Keratinocyte (primary cell): ENCODE results near the gene QPCT. TPM values are rescaled to one million over a fixed set of nuclear protein-coding genes. Genes with fewer than 3 reads are reported as not detected.

ENCODE experiments used
- DNase-seq: peaks from one replicate; pipeline ENCODE4 v3.0.0-alpha.2; 2011; ENCODE audit warnings: low read depth, missing footprints, low spot score
- FAIRE-seq: peaks from 2 replicates; lab custom pipeline; 2011; peaks lifted over from hg19 to GRCh38; lab: Jason Lieb, UNC
- H2AFZ ChIP-seq: 2 replicates; pipeline ENCODE4 v1.6.0; 2012; ENCODE audit warnings: low read length, control low read depth, inconsistent platforms; ENCODE audit not compliant: control insufficient read depth
- H3K27ac ChIP-seq: 2 replicates; pipeline ENCODE4 v1.5.1; 2011; ENCODE audit warnings: low read length; ENCODE audit not compliant: control insufficient read depth, insufficient read depth
- H3K27me3 ChIP-seq: 3 replicates; pipeline ENCODE4 v1.6.0; 2011; ENCODE audit warnings: low read length; ENCODE audit not compliant: control insufficient read depth, insufficient read depth; ENCODE audit errors: extremely low read depth
- H3K36me3 ChIP-seq, 2 experiments: 2 replicates in 1 of 2; 3 replicates in 1 of 2; pipeline ENCODE4 v1.5.1; 2011; ENCODE audit warnings: low read length in 2 of 2, mild to moderate bottlenecking in 1 of 2; ENCODE audit not compliant: control insufficient read depth in 2 of 2, insufficient read depth in 2 of 2; ENCODE audit errors: extremely low read depth in 1 of 2
- H3K4me1 ChIP-seq: 3 replicates; pipeline ENCODE4 v1.5.1; 2011; ENCODE audit warnings: low read length; ENCODE audit not compliant: control insufficient read depth, insufficient read depth; ENCODE audit errors: extremely low read depth
- H3K4me2 ChIP-seq: 3 replicates; pipeline ENCODE4 v1.6.0; 2011; ENCODE audit warnings: low read depth, low read length; ENCODE audit not compliant: control insufficient read depth, insufficient read depth; ENCODE audit errors: extremely low read depth
- H3K4me3 ChIP-seq, 3 experiments: fragments of 200-600 bp in 1 of 3; sonication (generic) in 1 of 3; 2 replicates in 2 of 3; 3 replicates in 1 of 3; pipeline ENCODE4 v1.5.1; 2011 to 2016; ENCODE audit warnings: low read length in 3 of 3, mild to moderate bottlenecking in 3 of 3, control low read depth in 2 of 3, inconsistent platforms in 1 of 3, low read depth in 1 of 3, mixed read lengths in 1 of 3, mixed run types in 1 of 3, moderate library complexity in 1 of 3; ENCODE audit not compliant: control insufficient read depth in 2 of 3, insufficient read depth in 2 of 3; ENCODE audit errors: extremely low read depth in 1 of 3
- H3K79me2 ChIP-seq: 2 replicates; pipeline ENCODE4 v1.6.0; 2012; ENCODE audit warnings: low read length; ENCODE audit not compliant: control insufficient read depth, insufficient read depth
- H3K9ac ChIP-seq: 3 replicates; pipeline ENCODE4 v1.6.0; 2011; ENCODE audit warnings: low read length; ENCODE audit not compliant: control insufficient read depth, insufficient read depth; ENCODE audit errors: extremely low read depth
- H3K9me1 ChIP-seq: 3 replicates; pipeline ENCODE4 v1.6.0; 2011; ENCODE audit warnings: low read length; ENCODE audit not compliant: control insufficient read depth, insufficient read depth; ENCODE audit errors: extremely low read depth
- H3K9me3 ChIP-seq: 2 replicates; pipeline ENCODE4 v1.5.1; 2012; ENCODE audit warnings: low read depth, low read length; ENCODE audit not compliant: control insufficient read depth
- H4K20me1 ChIP-seq: 3 replicates; pipeline ENCODE4 v1.6.0; 2011; ENCODE audit warnings: low read length; ENCODE audit not compliant: control insufficient read depth, insufficient read depth; ENCODE audit errors: extremely low read depth
- CTCF ChIP-seq, 3 experiments: IDR thresholded peaks in 1 of 3; conservative IDR thresholded peaks in 1 of 3; optimal IDR thresholded peaks in 1 of 3; 2 replicates in 2 of 3; 3 replicates in 1 of 3; pipeline versions ENCODE3 to v1.5.1; 2011; ENCODE audit warnings: low read length in 3 of 3, mild to moderate bottlenecking in 3 of 3, moderate library complexity in 2 of 3, control low read depth in 1 of 3, inconsistent platforms in 1 of 3; ENCODE audit not compliant: insufficient read depth in 2 of 3; ENCODE audit errors: extremely low read depth in 1 of 3
- EZH2 ChIP-seq: IDR thresholded peaks from one replicate; pipeline ENCODE4 v1.6.1; 2012; ENCODE audit warnings: inconsistent platforms, mild to moderate bottlenecking, low read length, moderate library complexity
- dilution Hi-C: fragments of 300-500 bp; cut with MboI; formaldehyde crosslinking; loops from one replicate; pipeline ENCODE4 v1.7.0; 2020; ENCODE audit warnings: low sequenced_read_pairs; ENCODE audit not compliant: extremely low pct_ligation_motif_present
- polyA plus RNA-seq, 5 experiments: library from polyadenylated mRNA; depleted of rRNA in 3 of 5; stranded (reverse) in 3 of 5; stranded (forward) in 1 of 5; unstranded in 1 of 5; fragments of >200 nt; gene quantifications; 1 replicate in 1 of 5; 2 replicates in 3 of 5; 3 replicates in 1 of 5; pipeline versions ENCODE4 v1.2.1 to v1.2.3, GENCODE V29; 2011 to 2012; ENCODE audit warnings: missing spikeins in 2 of 5, low read depth in 1 of 5, low replicate concordance in 1 of 5

QPCT gene
- polyA plus RNA-seq, 1 donor (not counting 4 experiments of a cell fraction or from before 2014, with no cell fraction given) = 11.6 TPM

- no peak overlapping the region for H3K4me2 ChIP-seq
- no peaks in the 10 kb centered on the region for H3K9me3 ChIP-seq
- no peaks in the 10 kb centered on the region for H3K36me3 ChIP-seq
- H3K4me3 ChIP-seq = no peak overlapping the region
- H3K79me2 ChIP-seq = no peaks in the 10 kb centered on the region
- H3K9me1 ChIP-seq = no peaks in the 10 kb centered on the region
- no peaks in the 10 kb centered on the region for H3K4me1 ChIP-seq
- TF ChIP-seq EZH2 (no peak), CTCF (optimal IDR thresholded peaks at IDR 0.05 in 1 of 3, IDR thresholded peaks at IDR 0.05 in 1 of 3, conservative IDR thresholded peaks at IDR 0.05 in 1 of 3; ENCODE audit: extremely low read depth in 1 of 3, insufficient read depth in 2 of 3, low read length in 3 of 3) (no peak)
- H3K9ac ChIP-seq = no peak overlapping the region
- H2AFZ ChIP-seq = no peak overlapping the region
- dilution Hi-C loops = loop anchor here (25.0 kb wide), 1 partner anchor 460 kb away; no protein-coding TSS in a partner anchor
- no peak for DNase-seq
- no peaks in the 10 kb centered on the region for H4K20me1 ChIP-seq
- no peaks in the 10 kb centered on the region for H3K27me3 ChIP-seq
- no peak for FAIRE-seq
- H3K27ac ChIP-seq = no peak overlapping the region
These were observed 58.2 kb downstream of the QPCT start for GRCh38 chr2:37402636-37403035.

GRCh38 chr2:37405781-37406180 is 61.4 kb downstream of the QPCT start:
- dilution Hi-C loops = loop anchor here (25.0 kb wide), 1 partner anchor 457 kb away; no protein-coding TSS in a partner anchor
- no peak for FAIRE-seq
- no peak overlapping the region for H3K9ac ChIP-seq

More at GRCh38 chr2:37405781-37406180, 61.4 kb downstream of the QPCT start:
- Histone ChIP-seq H3K36me3 (no peaks in the 10 kb centered on the region), H3K9me1 (no peaks in the 10 kb centered on the region), H2AFZ (no peak overlapping the region), H3K4me3 (no peak overlapping the region), H3K27ac (no peak overlapping the region), H4K20me1 (no peaks in the 10 kb centered on the region), H3K79me2 (no peaks in the 10 kb centered on the region), H3K4me1 (no peaks in the 10 kb centered on the region), H3K27me3 (no peaks in the 10 kb centered on the region), H3K4me2 (no peak overlapping the region), H3K9me3 (no peaks in the 10 kb centered on the region)
- DNase-seq = no peak
- TF ChIP-seq CTCF (optimal IDR thresholded peaks at IDR 0.05 in 1 of 3, IDR thresholded peaks at IDR 0.05 in 1 of 3, conservative IDR thresholded peaks at IDR 0.05 in 1 of 3; ENCODE audit: extremely low read depth in 1 of 3, insufficient read depth in 2 of 3, low read length in 3 of 3) (no peak), EZH2 (no peak)
